Progenitor cell of endocrine pancreas (in vitro differentiated cells): ENCODE measurements around the gene APP. TPM values are rescaled to one million over a fixed set of nuclear protein-coding genes. Genes with fewer than 3 reads are reported as not detected.

Source experiments
- DNase-seq: peaks from one replicate; pipeline ENCODE4 v3.0.0; 2021; ENCODE audit warnings: low spot score; ENCODE audit not compliant: unreplicated experiment
- H3K27ac Mint-ChIP-seq: 2 replicates; pipeline ENCODE4 v1.8.0; 2021; ENCODE audit warnings: mild to moderate bottlenecking, moderate library complexity, mixed read lengths
- H3K27me3 Mint-ChIP-seq: 2 replicates; pipeline ENCODE4 v1.8.0; 2021; ENCODE audit warnings: mixed read lengths
- H3K36me3 Mint-ChIP-seq: 2 replicates; pipeline ENCODE4 v1.8.0; 2022; ENCODE audit warnings: mixed read lengths; ENCODE audit not compliant: insufficient read depth
- H3K4me1 Mint-ChIP-seq: 2 replicates; pipeline ENCODE4 v1.8.0; 2021; ENCODE audit warnings: low read depth, mixed read lengths
- H3K4me3 Mint-ChIP-seq: 2 replicates; pipeline ENCODE4 v1.8.0; 2021; ENCODE audit warnings: low read depth, mild to moderate bottlenecking, moderate library complexity, mixed read lengths
- H3K9me3 Mint-ChIP-seq: 2 replicates; pipeline ENCODE4 v1.8.0; 2021; ENCODE audit warnings: low read depth, mixed read lengths
- total RNA-seq: library from RNA; stranded (reverse); gene quantifications from 2 replicates; pipeline ENCODE4 v1.2.1, GENCODE V29; 2021
- TF ChIP-seq, protein P1 (sequence below): fragments of 200-600 bp; sonication (generic); IDR thresholded peaks from one replicate; pipeline ENCODE4 v1.5.0; 2021; ENCODE audit warnings: antibody characterized with exemption, mild to moderate bottlenecking; ENCODE audit not compliant: unreplicated experiment

APP gene
- total RNA-seq, 1 donor from 2014 or later: 631 TPM

GRCh38 chr21:25862112-25862511, 308.5 kb downstream of the APP start:
- H3K36me3 Mint-ChIP-seq: no peaks in the 10 kb centered on the region
- DNase-seq: no peak

DNA sequence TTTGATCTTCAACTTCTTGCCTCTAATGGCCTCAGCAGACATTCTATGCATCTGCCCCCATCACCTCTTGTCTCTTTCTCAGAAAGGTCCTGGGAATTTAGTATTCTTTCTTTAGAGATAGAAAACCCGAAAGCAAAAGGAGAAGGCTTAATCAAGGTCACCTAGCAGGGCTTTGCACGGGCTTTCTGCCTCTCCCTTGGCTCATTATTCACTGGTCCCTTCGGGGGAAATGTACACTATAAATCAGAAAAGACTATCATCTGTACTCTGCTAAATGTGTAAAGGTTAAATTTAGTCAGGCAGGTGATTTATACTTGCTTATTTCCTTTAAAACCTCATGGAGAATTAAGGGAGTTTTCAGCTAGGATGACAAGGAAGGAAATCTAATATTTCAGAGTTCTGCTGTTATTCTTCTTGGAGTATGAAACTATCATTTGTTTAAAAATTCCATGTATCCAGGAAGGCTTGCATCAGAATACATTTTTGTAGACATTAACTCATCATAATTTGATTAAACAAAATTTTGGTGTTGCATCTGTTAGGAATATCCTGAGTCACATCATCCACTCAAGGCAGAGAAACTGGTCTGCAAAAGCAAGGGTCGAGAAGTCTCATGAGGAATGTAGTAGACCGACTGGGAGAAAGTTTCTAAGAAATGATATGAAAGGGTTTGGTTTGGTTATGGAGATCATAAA, 311.2 kb downstream of the APP start:
- H3K27me3 Mint-ChIP-seq: peaks cover 3% of the 10 kb centered on the region
- peaks cover 3% of the 10 kb centered on the region for H3K9me3 Mint-ChIP-seq
- no peak overlapping the region for H3K27ac Mint-ChIP-seq
- H3K4me3 Mint-ChIP-seq: no peak overlapping the region
- no peak for DNase-seq
- H3K4me1 Mint-ChIP-seq: no peaks in the 10 kb centered on the region
- TF ChIP-seq, protein P1, sequence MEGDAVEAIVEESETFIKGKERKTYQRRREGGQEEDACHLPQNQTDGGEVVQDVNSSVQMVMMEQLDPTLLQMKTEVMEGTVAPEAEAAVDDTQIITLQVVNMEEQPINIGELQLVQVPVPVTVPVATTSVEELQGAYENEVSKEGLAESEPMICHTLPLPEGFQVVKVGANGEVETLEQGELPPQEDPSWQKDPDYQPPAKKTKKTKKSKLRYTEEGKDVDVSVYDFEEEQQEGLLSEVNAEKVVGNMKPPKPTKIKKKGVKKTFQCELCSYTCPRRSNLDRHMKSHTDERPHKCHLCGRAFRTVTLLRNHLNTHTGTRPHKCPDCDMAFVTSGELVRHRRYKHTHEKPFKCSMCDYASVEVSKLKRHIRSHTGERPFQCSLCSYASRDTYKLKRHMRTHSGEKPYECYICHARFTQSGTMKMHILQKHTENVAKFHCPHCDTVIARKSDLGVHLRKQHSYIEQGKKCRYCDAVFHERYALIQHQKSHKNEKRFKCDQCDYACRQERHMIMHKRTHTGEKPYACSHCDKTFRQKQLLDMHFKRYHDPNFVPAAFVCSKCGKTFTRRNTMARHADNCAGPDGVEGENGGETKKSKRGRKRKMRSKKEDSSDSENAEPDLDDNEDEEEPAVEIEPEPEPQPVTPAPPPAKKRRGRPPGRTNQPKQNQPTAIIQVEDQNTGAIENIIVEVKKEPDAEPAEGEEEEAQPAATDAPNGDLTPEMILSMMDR: no peak
- no peaks in the 10 kb centered on the region for H3K36me3 Mint-ChIP-seq

More at GRCh38 chr21:25862112-25862511, 308.5 kb downstream of the APP start:
- no peak overlapping the region for H3K4me3 Mint-ChIP-seq
- no peak overlapping the region for H3K27ac Mint-ChIP-seq
- H3K9me3 Mint-ChIP-seq: peaks cover 3% of the 10 kb centered on the region
- H3K27me3 Mint-ChIP-seq: peaks cover 3% of the 10 kb centered on the region
- TF ChIP-seq, protein P1: no peak
- H3K4me1 Mint-ChIP-seq: no peaks in the 10 kb centered on the region

GRCh38 chr21:25858325-25858724, 312.2 kb downstream of the APP start:
- no peak for DNase-seq
- H3K4me1 Mint-ChIP-seq: no peaks in the 10 kb centered on the region
- H3K4me3 Mint-ChIP-seq: no peak overlapping the region
- TF ChIP-seq, protein P1: no peak
- no peaks in the 10 kb centered on the region for H3K9me3 Mint-ChIP-seq
- H3K27me3 Mint-ChIP-seq: peaks cover 3% of the 10 kb centered on the region
- no peak overlapping the region for H3K27ac Mint-ChIP-seq
- H3K36me3 Mint-ChIP-seq: no peaks in the 10 kb centered on the region

DNA sequence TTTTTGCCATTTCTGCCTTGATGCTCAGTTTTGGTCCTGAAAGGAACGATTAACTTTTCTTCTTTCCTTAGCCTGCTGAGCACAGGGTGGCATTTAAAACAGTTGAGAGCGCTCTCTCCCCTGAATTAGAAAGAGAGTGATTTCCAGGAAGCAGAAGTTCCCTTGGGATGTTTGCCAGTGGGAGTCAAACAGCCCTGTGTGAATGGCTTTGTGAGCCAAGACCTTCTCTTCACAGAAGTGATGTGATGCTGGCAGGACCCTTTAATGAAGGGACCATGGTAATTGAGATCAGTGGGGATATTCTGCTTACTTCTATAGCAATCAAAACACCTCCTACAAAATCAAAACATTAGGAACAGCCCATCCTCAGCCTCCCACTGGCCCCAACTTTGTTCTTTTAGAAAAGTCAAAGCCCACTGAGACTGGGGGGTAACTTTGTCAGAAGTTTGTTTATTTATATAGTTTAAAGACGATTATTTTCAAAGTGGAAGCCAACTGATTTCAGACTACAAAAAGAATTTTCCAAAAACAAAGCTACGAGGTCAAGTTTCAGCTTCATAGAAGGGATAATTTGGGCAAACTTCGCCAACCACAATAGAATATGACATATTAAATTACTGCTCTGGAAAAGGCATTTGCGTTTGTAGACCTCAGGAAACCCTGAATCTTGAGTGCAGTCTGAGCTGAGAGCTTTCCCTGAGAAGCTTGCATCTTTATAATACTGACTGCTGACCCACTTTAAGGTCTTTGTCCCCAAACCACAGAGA, 313.1 kb downstream of the APP start:
- TF ChIP-seq, protein P1: no peak
- Mint-ChIP-seq H3K27ac (no peak overlapping the region), H3K9me3 (no peaks in the 10 kb centered on the region), H3K27me3 (peaks cover 3% of the 10 kb centered on the region), H3K36me3 (no peaks in the 10 kb centered on the region), H3K4me1 (no peaks in the 10 kb centered on the region), H3K4me3 (no peak overlapping the region)
- DNase-seq: no peak

DNA sequence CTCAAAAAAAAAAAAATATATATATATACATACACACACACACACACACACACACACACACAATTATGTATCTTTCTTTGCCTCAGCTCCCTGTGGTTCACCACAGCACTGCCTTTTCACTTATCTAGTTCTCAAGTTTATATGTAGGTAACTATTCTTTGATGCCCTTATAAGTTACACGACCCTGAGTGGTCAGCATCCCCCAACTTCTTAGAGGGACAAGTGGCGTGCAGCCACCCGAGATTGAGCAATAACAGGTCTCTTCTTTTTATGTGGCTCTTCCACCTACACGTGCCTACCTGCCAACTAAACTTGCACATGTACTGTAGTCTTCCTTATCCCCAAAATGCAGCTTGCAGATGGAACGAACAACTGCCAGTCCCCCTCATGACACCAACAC, 315.0 kb downstream of the APP start:
- Mint-ChIP-seq H3K4me3 (no peak overlapping the region), H3K4me1 (peaks cover 4% of the 10 kb centered on the region), H3K36me3 (no peaks in the 10 kb centered on the region), H3K9me3 (no peaks in the 10 kb centered on the region), H3K27me3 (peaks cover 3% of the 10 kb centered on the region), H3K27ac (no peak overlapping the region)
- TF ChIP-seq, protein P1: no peak
- no peak for DNase-seq
